ENCODE measurements around the gene CCR6.

GRCh38 chr6:167148021-167148420 lies 25.1 kb downstream of the CCR6 start:
- TF ChIP-seq EZH2 (IDR thresholded peaks at IDR 0.05; ENCODE audit: low read length, missing control alignments) (no peak), CTCF (conservative IDR thresholded peaks at IDR 0.05 in 1 of 2, IDR thresholded peaks at IDR 0.05 in 1 of 2; ENCODE audit: low read depth in 1 of 2, low read length in 2 of 2) (no peak)
